Fibroblast of villous mesenchyme (primary cell): ENCODE data around the gene NIT1. TPM values are rescaled to one million over a fixed set of nuclear protein-coding genes. Genes with fewer than 3 reads are reported as not detected.
"Not testable (repeated sequence)": the region's sequence is repeated elsewhere in the genome, so short reads cannot be mapped to it uniquely, and the experiment has no call there.

Experiments
- DNase-seq: peaks from one replicate; pipeline ENCODE4 v3.0.0-alpha.2; 2010; ENCODE audit warnings: low read depth
- H3K4me3 ChIP-seq: 2 replicates; pipeline ENCODE4 v1.5.1; 2011; ENCODE audit warnings: low read depth, mild to moderate bottlenecking, low read length
- total RNA-seq: library from RNA; depleted of rRNA; stranded (reverse); fragments of >200 nt; gene quantifications from 2 replicates; pipeline ENCODE4 v1.2.3, GENCODE V29; 2012
- TF ChIP-seq, protein P1 (sequence below): IDR thresholded peaks from 2 replicates; pipeline ENCODE4 v1.5.1; 2012; ENCODE audit warnings: low read depth, mild to moderate bottlenecking, low read length; ENCODE audit not compliant: insufficient read depth

Gene NIT1
- total RNA-seq, 1 donor, result 26.8 TPM

DNA sequence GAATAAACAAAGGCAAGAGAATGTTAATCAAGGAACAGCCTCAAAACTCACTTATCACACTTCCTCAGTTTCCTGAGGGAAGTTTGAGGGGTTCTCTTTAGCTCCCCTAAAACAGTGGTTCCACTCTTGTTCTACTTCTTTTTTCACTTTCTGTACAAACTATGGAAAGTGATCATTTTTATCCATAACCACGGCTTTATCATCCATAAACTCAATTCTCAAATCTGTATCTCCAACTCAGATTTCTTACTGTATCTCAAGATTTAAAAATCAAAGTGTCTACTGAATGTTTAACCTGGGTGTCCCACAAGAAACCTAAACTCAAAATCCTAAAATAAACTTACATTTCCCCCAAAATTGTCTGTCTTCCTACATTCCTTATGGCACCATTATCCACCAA, 4.0 kb upstream of the NIT1 start:
- DNase-seq, result no peak
- TF ChIP-seq, protein P1, sequence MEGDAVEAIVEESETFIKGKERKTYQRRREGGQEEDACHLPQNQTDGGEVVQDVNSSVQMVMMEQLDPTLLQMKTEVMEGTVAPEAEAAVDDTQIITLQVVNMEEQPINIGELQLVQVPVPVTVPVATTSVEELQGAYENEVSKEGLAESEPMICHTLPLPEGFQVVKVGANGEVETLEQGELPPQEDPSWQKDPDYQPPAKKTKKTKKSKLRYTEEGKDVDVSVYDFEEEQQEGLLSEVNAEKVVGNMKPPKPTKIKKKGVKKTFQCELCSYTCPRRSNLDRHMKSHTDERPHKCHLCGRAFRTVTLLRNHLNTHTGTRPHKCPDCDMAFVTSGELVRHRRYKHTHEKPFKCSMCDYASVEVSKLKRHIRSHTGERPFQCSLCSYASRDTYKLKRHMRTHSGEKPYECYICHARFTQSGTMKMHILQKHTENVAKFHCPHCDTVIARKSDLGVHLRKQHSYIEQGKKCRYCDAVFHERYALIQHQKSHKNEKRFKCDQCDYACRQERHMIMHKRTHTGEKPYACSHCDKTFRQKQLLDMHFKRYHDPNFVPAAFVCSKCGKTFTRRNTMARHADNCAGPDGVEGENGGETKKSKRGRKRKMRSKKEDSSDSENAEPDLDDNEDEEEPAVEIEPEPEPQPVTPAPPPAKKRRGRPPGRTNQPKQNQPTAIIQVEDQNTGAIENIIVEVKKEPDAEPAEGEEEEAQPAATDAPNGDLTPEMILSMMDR, result no peak
- no peak overlapping the region for H3K4me3 ChIP-seq

DNA sequence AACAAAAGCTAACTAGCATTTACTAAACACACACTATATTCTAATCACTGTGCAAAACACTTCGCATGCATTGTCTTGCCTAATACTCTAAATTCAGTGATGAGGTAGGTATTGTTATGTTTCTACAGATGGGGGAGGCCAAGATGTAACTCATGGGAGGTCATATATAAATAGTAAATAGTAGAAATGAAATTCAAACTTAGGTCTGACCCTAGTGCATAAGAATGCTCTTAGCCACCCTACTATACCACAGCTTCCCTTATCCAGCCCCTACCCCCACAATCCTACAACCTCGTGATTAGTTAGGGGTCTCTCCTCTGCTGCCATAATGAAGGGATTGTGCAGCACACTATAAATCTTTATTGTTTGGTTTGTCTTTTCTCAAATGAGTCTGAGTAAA, 3.3 kb upstream of the NIT1 start:
- TF ChIP-seq, protein P1, result no peak
- DNase-seq, result peak; percentile 27
- H3K4me3 ChIP-seq, result no peak overlapping the region

DNA sequence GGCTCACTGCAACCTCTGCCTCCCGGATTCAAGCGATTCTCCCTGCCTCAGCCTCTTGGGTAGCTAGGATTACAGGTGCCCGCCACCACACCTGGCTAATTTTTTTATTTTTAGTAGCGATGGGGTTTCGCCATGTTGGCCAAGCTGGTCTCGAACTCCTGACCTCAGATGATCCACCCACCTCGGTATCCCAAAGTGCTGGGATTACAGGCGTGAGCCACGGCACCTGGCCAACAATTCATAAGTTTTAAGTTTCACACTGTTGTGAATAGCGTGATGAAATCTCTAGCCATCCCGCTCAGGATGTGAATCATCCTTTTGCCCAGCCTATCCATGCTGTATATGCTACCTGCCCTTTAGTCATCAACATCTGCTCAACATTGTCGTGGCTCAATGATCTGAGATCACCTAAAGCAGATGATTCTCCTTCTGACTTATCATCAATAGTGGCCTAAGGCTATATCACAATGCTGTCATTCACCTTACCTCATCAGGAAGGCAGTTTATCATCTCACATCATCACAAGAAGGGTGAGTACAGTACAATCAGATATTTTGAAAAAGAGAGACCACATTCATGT, 2.7 kb upstream of the NIT1 start:
- no peak overlapping the region for H3K4me3 ChIP-seq
- DNase-seq, result peak; percentile 91
- TF ChIP-seq, protein P1, result no peak

DNA sequence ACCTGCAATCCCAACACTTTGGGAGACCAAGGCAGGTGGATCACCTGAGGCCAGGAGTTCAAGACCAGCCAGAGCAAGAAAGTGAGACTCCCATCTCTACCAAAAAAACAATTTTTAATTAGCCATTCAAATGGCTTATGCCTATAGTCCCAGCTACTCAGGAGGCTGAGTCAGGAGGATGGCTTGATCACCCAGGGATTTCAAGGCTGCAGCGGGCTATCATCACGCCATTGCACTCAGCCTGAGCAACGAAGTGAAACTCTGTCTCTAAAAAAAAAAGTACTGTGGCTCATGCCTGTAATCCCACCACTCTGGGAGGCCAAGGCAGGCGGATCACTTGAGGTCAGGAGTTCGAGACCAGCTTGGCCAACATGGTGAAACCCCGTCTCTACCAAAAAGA, 1.9 kb upstream of the NIT1 start:
- DNase-seq, H3K4me3 ChIP-seq: not testable (repeated sequence)

DNA sequence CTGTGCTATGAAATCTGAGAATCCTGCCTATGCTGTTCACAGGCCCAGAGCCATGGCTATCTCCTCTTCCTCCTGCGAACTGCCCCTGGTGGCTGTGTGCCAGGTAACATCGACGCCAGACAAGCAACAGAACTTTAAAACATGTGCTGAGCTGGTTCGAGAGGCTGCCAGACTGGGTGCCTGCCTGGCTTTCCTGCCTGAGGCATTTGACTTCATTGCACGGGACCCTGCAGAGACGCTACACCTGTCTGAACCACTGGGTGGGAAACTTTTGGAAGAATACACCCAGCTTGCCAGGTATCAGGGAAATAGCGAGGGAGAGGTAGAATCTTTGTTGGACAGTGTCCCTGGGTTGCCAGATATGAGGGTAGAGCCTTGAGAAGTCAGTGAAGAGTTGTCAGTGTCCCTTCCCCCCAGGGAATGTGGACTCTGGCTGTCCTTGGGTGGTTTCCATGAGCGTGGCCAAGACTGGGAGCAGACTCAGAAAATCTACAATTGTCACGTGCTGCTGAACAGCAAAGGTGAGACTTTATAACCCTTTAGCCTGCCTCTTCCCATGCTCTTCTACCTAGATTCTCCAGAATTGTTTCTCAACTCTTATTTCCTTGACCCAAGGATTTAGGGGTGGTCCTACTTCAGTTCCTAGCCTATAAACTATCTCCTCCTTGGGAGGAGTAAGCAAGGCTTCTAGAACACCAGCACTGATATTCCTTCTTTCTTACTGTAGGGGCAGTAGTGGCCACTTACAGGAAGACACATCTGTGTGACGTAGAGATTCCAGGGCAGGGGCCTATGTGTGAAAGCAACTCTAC, 1.4 kb downstream of the NIT1 start:
- peak; percentile 84 for DNase-seq
- TF ChIP-seq, protein P1, result peak; percentile 56
- H3K4me3 ChIP-seq, result peak overlapping the region; percentile 88

DNA sequence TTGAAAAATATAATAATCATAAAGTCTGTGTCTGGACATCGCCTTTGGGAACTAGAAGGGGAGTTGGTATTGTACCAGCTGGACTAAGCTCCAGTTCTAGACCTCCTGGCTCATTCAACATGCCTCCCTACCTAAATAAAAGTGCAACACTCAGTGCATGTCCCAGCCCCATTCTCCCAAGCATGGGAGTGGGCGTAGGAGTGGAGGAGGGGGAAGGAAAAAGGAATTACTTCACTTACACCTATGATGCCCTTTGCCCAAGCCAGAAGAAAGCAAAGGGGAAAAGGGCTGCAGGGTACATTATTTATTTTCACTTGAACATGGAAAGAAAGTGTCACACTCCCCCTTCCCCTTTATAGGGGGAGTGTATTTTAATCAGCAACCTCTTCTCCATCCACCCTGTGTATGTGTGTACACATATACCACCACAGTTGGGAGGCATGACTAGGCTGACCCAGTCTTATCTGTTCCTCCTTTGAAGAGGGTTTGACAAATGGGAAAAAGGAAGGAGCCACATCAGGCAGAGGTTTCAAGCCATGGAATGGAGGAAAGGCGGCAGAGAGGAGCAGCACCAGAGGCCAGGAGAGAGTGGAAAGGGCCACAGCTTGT, 3.2 kb downstream of the NIT1 start:
- TF ChIP-seq, protein P1, result no peak
- H3K4me3 ChIP-seq, result no peak overlapping the region
- DNase-seq, result no peak

DNA sequence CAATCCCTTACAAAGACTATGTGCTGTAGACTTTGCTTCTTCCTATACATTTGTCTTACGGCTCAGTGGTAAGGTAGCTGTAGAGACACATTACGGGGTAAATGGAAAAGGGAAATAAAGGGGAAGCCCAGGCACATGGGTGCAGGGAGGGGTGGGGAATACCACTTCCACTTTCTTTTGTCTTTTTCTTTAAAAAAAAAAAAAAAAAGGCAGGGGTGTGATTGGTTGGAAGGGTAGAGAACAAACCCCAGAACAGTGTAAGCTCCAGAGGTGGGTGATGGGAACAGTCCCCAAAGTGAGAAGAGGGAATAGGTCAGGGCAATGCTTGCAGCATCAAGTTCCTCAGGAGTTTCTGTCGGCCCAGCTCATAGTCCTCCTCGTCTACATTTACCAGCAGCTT, 3.9 kb downstream of the NIT1 start:
- no peak for DNase-seq
- H3K4me3 ChIP-seq, result no peak overlapping the region
- TF ChIP-seq, protein P1, result no peak
